NCI-H1436 (cell line): ENCODE results near the gene TTYH1.

Experiments
- DNase-seq: peaks from one replicate; lab custom pipeline; 2025; lab: John Stamatoyannopoulos, UW

Gene TTYH1

DNA sequence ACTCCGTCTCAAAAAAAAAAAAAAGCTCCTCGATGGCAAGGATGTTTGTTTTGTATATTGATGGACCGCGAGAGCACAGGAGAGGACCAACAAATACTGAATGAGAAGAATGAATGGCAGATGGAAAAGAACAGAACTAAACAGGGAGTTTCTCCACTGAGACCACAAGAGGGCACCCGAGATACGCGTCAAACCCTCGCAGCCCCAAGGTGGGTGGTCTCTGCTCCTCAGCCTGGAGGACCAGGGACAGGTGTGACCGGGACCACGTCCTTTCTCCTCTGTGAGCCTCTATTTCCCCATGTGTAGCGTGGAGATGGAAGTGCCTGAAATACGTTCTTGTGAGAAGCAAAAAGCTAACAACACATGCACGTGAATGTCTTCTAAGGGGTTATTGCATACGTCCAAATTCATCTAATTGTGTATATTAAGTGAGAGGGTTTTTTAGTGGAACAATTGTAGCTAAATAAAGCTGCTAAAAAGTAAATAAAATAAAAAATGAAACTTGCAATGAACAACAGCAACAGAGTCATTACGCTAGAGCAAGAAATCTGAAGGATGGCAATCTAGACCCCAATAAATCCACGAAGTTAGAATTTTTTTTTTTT lies 66.2 kb downstream of the TTYH1 start:
- peak; percentile 66 for DNase-seq

DNA sequence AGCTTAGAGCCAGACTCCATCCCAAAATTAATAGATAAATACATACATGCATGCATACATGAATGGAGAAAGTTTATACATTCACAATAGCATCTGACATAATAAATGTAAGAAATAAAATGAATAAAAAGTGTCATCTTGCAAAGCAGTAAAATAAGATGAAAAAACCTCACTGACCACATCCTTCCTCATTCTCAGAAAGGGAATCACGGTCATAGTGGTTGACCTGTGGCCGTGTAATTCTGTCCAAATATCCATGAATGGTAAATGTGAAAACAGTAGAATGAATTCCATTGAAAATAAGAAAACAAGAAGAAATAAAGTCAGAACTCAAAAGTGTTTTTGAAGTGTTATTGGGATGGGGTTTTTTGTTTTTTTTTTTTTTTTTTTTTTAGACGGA lies 67.6 kb downstream of the TTYH1 start:
- no peak for DNase-seq

DNA sequence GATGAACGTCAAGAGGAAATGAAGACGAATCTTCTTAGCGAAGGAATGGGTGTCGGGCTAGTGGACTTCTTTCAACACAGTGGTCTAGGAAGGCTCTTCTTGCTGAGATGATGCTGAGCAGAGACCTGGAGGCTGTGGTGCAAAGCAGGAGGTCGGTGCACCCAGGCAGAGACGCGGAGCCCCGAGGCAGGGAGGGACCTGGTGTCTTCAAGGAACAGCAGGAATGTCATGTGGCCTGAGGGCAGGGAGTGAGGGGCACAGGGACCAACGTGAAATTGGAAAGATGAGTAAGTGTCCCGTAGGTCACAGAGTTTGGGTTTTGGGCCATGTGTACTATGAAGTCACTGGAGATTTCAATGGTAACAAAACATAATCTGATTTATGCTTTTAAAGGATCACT lies 69.2 kb downstream of the TTYH1 start:
- no peak for DNase-seq

DNA sequence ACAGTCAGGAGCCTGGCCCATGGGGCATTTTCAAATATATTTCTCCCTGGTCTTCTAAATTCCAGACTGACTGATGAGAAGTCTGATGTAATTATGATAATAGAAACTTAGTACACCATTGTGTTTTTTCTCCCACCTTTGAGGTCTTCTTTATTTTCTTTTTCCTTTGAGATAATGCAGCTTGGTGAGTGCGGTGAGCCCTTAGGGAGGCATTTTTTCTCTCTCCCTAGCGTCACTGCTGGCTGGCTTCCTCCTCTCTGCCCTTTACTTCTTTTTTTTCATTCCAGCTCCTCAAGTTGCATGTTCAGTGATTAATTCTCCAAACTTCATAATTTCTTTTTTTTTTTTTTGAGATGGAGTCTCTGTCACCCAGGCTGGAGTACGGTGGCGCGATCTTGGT lies 70.6 kb downstream of the TTYH1 start:
- no peak for DNase-seq
